A673 (cell line): ENCODE results near the gene ASAP2. TPM values are rescaled to one million over a fixed set of nuclear protein-coding genes. Genes with fewer than 3 reads are reported as not detected.

Experiments used
- BruUV-seq: library from RNA; stranded (reverse); fragments of 400-500 nt; replicated peaks from 2 replicates; lab custom pipeline; 2021; lab: Mats Ljungman, UMichigan
- CTCF ChIA-PET: fragments of 300-600 bp; sonication (Branson Sonifier 250); formaldehyde crosslinking; loops from one replicate; lab custom pipeline; 2022; ENCODE audit warnings: antibody characterized with exemption; lab: Charles Lee
- POLR2A ChIA-PET: fragments of 300-600 bp; sonication (Branson Sonifier 250); formaldehyde crosslinking; loops from one replicate; lab custom pipeline; 2022; ENCODE audit warnings: antibody characterized with exemption; ENCODE audit not compliant: low non-redundant PET; lab: Charles Lee
- DNase-seq: peaks from one replicate; pipeline ENCODE4 v3.0.0-alpha.2; 2015; ENCODE audit warnings: low spot score
- H3K27ac ChIP-seq: fragments of 200-600 bp; sonication (generic); 2 replicates; pipeline ENCODE4 v1.5.1; 2016; ENCODE audit warnings: mixed run types, low read depth, mild to moderate bottlenecking, mixed read lengths, antibody characterized with exemption, low read length; ENCODE audit not compliant: poor library complexity, severe bottlenecking
- H3K27me3 ChIP-seq: fragments of 200-600 bp; sonication (generic); replicated peaks from 2 replicates; pipeline ENCODE4 v1.6.1; 2017; ENCODE audit warnings: mixed run types, low read depth, mild to moderate bottlenecking, mixed read lengths, antibody characterized with exemption, low read length; ENCODE audit not compliant: insufficient read depth, poor library complexity
- H3K36me3 ChIP-seq: fragments of 200-600 bp; sonication (generic); 2 replicates; pipeline ENCODE4 v1.6.1; 2016; ENCODE audit warnings: mixed run types, mild to moderate bottlenecking, mixed read lengths, antibody characterized with exemption, low read length; ENCODE audit not compliant: insufficient read depth, poor library complexity, severe bottlenecking
- H3K4me1 ChIP-seq: fragments of 200-600 bp; sonication (generic); 2 replicates; pipeline ENCODE4 v1.6.1; 2017; ENCODE audit warnings: mixed run types, mild to moderate bottlenecking, mixed read lengths, antibody characterized with exemption, low read length; ENCODE audit not compliant: insufficient read depth, poor library complexity, severe bottlenecking
- H3K4me3 ChIP-seq: fragments of 200-600 bp; sonication (generic); 2 replicates; pipeline ENCODE4 v1.5.1; 2016; ENCODE audit warnings: low read depth, mixed run types, mild to moderate bottlenecking, mixed read lengths, low read length; ENCODE audit not compliant: poor library complexity, severe bottlenecking
- H3K9me3 ChIP-seq: fragments of 200-600 bp; sonication (generic); 2 replicates; pipeline ENCODE4 v1.6.1; 2016; ENCODE audit warnings: mixed run types, low read depth, mild to moderate bottlenecking, mixed read lengths, antibody characterized with exemption, low read length; ENCODE audit not compliant: poor library complexity, severe bottlenecking
- CTCF ChIP-seq: fragments of 300-800, 200-600 bp; sonication (generic); conservative IDR thresholded peaks from 2 replicates; pipeline ENCODE4 v1.5.1; 2017; ENCODE audit warnings: low read depth, mild to moderate bottlenecking, antibody characterized with exemption, low read length, moderate library complexity, mixed read lengths
- EZH2 ChIP-seq: fragments of 200-600 bp; sonication (generic); IDR thresholded peaks from 2 replicates; pipeline ENCODE4 v1.6.1; 2017; ENCODE audit warnings: borderline replicate concordance, low read depth, mild to moderate bottlenecking, mixed read lengths, antibody characterized with exemption, low read length; ENCODE audit not compliant: poor library complexity, severe bottlenecking
- intact Hi-C: fragments of 100-400 bp; cut with micrococcal nuclease; formaldehyde crosslinking; loops from one replicate; pipeline ENCODE4 v1.10.0; 2022; ENCODE audit not compliant: unreplicated experiment
- total RNA-seq: library from RNA; stranded (reverse); gene quantifications from 2 replicates; pipeline ENCODE4 v1.2.3, GENCODE V29; 2021

Gene ASAP2
- total RNA-seq, 1 experiment from 2014 or later: 46.8 TPM

- Histone ChIP-seq H3K27me3 (no peaks in the 10 kb centered on the region), H3K9me3 (no peaks in the 10 kb centered on the region), H3K4me1 (peaks cover 2% of the 10 kb centered on the region), H3K27ac (no peak overlapping the region), H3K36me3 (no peaks in the 10 kb centered on the region), H3K4me3 (no peak overlapping the region)
- no peak for DNase-seq
- no peak for TF ChIP-seq EZH2
- no peak for TF ChIP-seq CTCF
- intact Hi-C loops: no loop called here
- BruUV-seq: no TSS peak
- CTCF ChIA-PET: no interaction called here
- POLR2A ChIA-PET: no interaction called here
Measured at GRCh38 chr2:9200633-9201015, 6.0 kb upstream of the ASAP2 start.

DNA sequence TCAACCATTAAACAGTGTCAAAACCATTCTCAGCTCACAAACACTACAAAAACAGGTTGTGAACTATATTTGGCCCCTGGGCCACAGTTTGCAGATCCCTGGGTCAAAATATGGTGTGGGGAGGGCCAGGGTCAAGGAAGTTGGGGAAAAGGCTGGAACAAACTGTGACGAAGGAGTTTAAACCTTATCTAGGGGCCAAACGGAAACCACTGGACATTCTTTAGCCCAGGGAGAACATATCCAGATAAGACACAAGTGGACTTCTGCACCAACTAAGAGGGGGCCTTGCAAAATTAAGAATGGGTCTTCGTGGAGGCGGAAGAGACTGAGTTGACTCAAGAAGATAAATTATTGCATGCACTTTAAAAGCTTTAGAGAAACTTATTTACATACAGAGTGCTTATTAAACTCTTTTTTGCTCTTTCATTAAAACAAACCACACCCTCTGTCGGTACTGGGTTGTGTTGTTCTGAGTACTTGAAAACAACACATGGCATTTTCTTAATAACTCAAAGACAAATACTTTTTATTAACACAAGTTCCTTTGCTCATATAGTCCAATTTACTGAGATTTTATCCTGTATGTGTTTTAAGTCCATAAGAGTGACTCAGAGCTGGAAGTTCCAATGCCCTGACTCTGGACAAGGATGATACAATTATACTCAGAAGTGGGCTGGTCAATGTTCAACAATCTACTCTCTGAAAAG is 5.3 kb upstream of the ASAP2 start:
- peaks cover 5% of the 10 kb centered on the region for H3K4me1 ChIP-seq
- no peak overlapping the region for H3K4me3 ChIP-seq
- DNase-seq: no peak
- H3K27ac ChIP-seq: no peak overlapping the region
- POLR2A ChIA-PET: no interaction called here
- intact Hi-C loops: no loop called here
- H3K36me3 ChIP-seq: no peaks in the 10 kb centered on the region
- no peaks in the 10 kb centered on the region for H3K9me3 ChIP-seq
- TF ChIP-seq EZH2 (no peak), CTCF (no peak)
- no TSS peak for BruUV-seq
- H3K27me3 ChIP-seq: no peaks in the 10 kb centered on the region
- CTCF ChIA-PET: no interaction called here

- H3K4me3 ChIP-seq: no peak overlapping the region
- TF ChIP-seq EZH2: no peak
- TF ChIP-seq CTCF: no peak
- no peaks in the 10 kb centered on the region for H3K27me3 ChIP-seq
- BruUV-seq: no TSS peak
- H3K4me1 ChIP-seq: peaks cover 5% of the 10 kb centered on the region
- no peak for DNase-seq
- intact Hi-C loops: no loop called here
- ChIA-PET POLR2A (no interaction called here), CTCF (interaction anchor here (0.6 kb wide), 1 partner anchor 76 kb away, joined by 7 read pairs; no protein-coding TSS in a partner anchor)
- H3K27ac ChIP-seq: no peak overlapping the region
- H3K9me3 ChIP-seq: no peaks in the 10 kb centered on the region
- H3K36me3 ChIP-seq: no peaks in the 10 kb centered on the region
Measured at GRCh38 chr2:9203006-9203405, 3.6 kb upstream of the ASAP2 start.
